Right renal cortex interstitium (tissue), 3 donors: Measurements from ENCODE around the gene HPD. TPM values are rescaled to one million over a fixed set of nuclear protein-coding genes. Genes with fewer than 3 reads are reported as not detected.
A peak's percentile ranks its signal among the peaks of the same experiment; 100 is the strongest.
"Not testable (repeated sequence)": the region's sequence is repeated elsewhere in the genome, so short reads cannot be mapped to it uniquely, and the experiment has no call there.

Source experiments
- DNase-seq, 3 donors: peaks; one replicate each; pipeline ENCODE4 v3.0.0-alpha.2; 2013; ENCODE audit warnings: low read depth in 3 of 3, low spot score in 2 of 3
- polyA plus RNA-seq, 3 donors: library from polyadenylated mRNA; unstranded; fragments of 120-200 nt; gene quantifications; one replicate each; pipeline ENCODE4 v1.2.1, GENCODE V29; 2013; ENCODE audit not compliant: insufficient read length in 3 of 3

Gene HPD
- 1 to 10 TPM; 1.5 to 4.7 (median 3.9) TPM for polyA plus RNA-seq

- DNase-seq = peak in 2 of 3 donors; percentile 31 to 32
Measured at GRCh38 chr12:121858662-121859572, at the start of gene HPD. TSS of gene HPD (minus strand) at chr12:121858859. CDS start at chr12:121858823, 36 bp downstream.

DNA sequence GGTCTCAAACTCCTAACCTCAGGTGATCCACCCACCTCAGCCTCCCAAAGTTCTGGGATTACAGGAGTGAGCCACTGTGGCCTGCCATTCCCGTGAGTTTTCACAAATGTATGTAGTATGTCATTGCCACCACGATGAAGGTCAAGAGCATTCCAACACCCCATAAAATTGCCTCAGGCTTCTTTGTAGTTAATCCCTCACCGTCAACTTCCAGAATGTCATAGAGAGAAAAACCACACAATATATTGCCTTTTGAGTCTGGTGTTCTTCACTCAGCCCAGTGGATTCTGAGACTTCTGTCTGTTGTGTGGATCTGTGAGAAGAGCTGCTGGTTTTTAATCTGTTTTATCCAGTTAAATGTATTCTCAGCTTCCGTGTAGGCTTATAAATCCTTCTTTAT lies 47.1 kb upstream of the HPD start:
- DNase-seq = no peak

GRCh38 chr12:121903202-121903601 lies 44.5 kb upstream of the HPD start:
- no peak for DNase-seq

GRCh38 chr12:121899590-121899989 lies 40.9 kb upstream of the HPD start:
- DNase-seq = no peak

- no peak for DNase-seq
Measured at GRCh38 chr12:121898287-121898686, 39.6 kb upstream of the HPD start.

- DNase-seq = no peak
Measured at GRCh38 chr12:121894633-121895032, 36.0 kb upstream of the HPD start.

DNA sequence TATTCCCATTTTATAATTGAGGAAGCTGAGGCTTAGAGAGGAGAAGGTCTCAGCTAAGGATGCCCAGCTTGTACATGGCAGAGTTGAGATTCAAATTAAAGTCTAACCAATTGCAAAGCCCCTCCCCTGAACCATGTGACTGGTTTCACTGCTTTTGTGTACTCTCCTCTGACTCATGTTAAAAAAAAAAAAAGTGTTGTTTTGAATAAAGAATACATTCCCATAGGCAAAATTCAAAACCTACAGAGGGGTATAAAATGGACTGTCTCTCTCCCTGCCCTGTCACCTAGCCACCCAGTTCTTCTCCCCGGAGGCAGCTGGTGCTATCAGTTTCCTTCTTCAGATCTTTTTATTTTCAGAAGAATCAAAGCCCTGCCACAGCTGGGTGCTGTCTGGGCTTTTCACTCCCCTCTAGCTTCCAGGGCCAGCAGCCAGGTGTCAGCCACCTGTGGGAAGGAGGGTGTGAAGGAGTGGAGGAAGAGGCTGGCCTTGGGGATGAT lies 35.4 kb upstream of the HPD start:
- no peak for DNase-seq

- DNase-seq = no peak
Measured at GRCh38 chr12:121892673-121893561, 34.3 kb upstream of the HPD start.

GRCh38 chr12:121889661-121890060 lies 31.0 kb upstream of the HPD start:
- not testable (repeated sequence) for DNase-seq

DNA sequence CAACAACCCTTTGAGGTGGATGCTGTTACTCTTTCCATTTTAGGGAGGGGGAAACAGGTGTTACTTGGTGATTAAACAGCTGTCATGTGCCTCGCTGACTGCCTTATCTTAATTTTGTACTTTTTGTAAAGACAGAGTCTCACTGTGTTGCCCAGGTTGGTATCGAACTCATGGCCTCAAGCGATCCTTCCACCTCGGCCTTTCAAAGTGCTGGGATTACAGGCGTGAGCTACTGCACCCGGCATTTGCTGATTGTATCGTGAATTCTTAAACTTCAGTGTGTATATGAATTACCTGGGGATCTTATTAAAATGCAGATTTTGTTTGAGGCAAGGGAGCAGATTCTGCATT lies 30.6 kb upstream of the HPD start:
- DNase-seq = no peak

DNA sequence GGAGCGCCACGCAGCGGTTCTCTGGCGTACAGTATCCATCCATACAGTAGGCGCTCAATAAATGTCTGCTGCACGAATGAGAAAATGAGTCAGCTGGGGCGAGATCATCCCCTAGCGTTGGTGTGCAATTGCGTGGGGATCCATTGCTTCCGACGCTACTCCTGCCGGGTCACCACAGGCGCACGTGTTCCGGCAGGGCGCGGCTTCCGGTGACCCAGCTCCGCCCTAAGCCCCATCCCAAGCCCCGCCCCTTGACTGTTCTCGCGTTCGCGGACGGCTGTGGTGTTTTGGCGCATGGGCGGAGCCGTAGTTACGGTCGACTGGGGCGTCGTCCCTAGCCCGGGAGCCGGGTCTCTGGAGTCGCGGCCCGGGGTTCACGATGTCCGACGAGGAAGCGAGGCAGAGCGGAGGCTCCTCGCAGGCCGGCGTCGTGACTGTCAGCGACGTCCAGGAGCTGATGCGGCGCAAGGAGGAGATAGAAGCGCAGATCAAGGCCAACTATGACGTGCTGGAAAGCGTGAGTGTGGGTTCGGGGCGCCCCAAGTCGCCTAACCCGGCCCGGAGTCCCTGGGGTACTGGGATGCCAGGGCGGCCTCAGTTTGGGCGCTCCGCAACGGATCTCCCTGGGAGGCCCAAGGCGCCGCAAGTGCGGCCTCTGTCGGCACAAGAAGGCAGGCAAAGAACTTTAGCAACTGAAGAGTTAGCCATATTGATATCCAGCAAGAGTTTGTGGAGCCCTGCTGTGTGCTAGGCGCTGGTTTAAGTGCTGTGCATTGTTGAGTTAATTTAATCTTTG lies 30.0 kb upstream of the HPD start, which contains the start of gene PSMD9:
TSS of gene PSMD9 (plus strand) at position 313 of the 796 bp plus-strand sequence. CDS start at position 380, 67 bp downstream.
- DNase-seq = peak; percentile 86 to 92 (median 91)

DNA sequence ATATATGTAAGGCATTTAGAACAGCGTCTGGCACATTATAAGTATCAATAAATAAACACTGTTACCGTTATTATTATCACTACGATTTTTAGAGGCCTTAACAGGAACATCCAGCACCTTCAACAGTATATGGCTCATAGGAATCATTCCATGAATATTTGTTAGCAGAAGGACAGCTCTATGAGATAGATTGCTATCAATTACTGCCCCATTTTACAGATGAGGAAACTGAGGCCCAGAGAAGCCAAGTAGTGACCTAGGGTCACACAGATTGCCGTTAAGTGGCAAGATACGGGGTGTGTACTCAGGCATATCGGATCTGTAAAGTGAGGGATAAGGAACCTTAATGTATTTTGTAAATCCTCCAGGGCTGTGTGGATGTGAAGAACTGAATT lies 29.4 kb upstream of the HPD start:
- DNase-seq = no peak

DNA sequence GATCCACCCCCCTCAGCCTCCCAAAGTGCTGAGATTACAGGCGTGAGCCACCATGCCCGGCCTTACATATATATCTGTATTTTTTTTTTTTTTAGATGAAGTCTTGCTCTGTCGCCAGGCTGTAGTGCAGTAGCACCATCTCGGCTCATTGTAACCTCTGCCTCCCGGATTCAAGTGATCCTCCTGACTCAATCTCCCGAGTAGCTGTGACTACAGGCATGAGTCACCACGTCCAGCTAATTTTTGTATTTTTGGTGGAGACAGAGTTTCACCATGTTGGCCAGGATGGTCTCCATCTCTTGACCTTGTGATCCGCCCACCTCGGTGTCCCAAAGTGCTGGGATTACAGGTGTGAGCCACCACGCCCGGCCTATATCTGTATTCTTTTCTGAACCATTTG lies 26.5 kb upstream of the HPD start:
- DNase-seq = not testable (repeated sequence)

GRCh38 chr12:121883315-121883660 lies 24.6 kb upstream of the HPD start:
- no peak for DNase-seq

GRCh38 chr12:121876080-121876447 lies 17.4 kb upstream of the HPD start:
- not testable (repeated sequence) for DNase-seq

GRCh38 chr12:121875582-121875981 lies 16.9 kb upstream of the HPD start:
- no peak for DNase-seq

GRCh38 chr12:121874071-121874470 lies 15.4 kb upstream of the HPD start:
- no peak for DNase-seq

DNA sequence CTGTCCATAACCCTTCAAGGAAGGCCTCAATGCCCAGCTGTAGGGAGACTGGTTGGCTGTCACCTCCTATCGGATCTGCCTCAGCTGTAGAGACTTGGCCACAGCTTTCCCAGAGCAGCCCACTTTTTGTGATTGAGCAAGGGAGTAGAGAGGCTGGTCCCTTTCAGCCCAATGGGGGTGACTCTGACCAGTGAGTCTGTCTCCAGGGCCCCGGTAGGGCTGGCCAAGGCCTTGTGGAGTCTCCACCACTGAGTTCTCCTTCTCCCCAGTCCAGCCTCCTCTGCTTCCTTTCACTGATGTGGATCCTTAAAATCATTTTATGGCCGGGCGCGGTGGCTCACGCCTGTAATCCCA lies 14.5 kb upstream of the HPD start:
- no peak for DNase-seq

- DNase-seq = peak in 1 of 3 donors; percentile 62
Measured at GRCh38 chr12:121872546-121873215, 14.0 kb upstream of the HPD start.

DNA sequence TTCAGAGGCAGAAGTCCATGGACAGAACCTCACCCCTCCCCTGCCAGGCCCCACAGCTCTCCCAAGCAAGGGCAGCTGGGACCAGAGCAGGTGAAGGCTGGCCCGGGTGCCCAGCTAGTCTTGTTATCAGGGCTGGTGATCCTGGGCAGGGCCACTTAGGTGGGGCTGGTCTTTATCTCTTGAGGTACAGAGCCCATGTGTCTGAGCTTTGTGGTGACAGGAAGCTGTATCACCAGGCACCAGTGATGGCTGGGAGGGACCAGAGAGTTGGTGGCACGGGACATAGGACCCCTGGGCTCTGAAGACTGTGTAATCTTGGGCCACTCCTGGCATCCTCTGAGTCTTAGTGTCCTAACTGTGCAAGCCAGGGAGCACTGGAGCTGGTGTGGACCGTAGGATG lies 12.8 kb upstream of the HPD start:
- DNase-seq = no peak
